HG03159 (cell line): ENCODE results near the gene IFITM5.
"Not testable (repeated sequence)": the region's sequence is repeated elsewhere in the genome, so short reads cannot be mapped to it uniquely, and the experiment has no call there.

Experiments used
- ATAC-seq: cut with Tn5 transposase; IDR thresholded peaks from one replicate; pipeline ENCODE4 v1.9.1; 2021; ENCODE audit warnings: mild to moderate bottlenecking, moderate library complexity; ENCODE audit not compliant: unreplicated experiment

IFITM5 gene

DNA sequence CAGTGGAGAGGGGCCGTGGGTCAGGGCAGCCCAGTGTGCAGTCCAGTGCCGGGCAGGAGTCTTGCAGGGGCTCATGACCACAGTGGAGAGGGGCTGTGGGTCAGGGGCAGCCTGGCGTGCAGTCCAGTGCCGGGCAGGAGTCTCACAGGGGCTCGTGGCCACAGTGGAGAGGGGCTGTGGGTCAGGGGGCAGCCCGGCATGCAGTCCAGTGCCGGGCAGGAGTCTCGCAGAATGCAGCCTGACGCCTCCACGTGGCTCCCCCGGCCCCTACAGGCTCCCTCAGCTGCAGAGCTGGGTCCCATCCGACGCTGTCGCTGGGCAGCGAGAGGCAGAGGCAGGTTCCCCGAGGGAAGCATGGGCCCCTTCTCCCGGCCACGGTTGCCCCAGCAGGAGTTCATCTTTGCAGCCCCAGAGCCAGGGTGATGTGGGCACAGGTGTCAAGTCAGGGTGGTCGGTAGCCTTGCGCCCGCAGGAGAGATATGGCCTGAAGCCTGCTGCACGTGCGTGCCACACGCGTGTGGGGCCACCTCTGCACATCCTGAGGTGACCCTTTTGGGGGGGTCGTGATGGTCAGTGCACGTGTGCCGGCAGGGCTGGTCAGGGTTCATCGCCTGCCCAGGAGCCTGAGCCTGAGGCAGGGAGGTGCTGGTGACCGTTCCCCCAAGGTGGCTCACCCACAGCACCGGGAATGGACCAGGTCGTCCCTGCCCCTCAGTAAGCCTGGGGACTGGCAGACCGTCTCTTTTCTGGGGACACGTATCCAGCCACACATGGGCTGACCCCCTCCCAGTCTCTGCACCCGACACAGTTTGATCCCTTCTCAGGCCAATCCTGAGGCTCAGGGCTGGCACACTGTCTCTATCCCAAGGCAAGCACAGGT is 2.9 kb downstream of the IFITM5 start:
- ATAC-seq, result no peak

DNA sequence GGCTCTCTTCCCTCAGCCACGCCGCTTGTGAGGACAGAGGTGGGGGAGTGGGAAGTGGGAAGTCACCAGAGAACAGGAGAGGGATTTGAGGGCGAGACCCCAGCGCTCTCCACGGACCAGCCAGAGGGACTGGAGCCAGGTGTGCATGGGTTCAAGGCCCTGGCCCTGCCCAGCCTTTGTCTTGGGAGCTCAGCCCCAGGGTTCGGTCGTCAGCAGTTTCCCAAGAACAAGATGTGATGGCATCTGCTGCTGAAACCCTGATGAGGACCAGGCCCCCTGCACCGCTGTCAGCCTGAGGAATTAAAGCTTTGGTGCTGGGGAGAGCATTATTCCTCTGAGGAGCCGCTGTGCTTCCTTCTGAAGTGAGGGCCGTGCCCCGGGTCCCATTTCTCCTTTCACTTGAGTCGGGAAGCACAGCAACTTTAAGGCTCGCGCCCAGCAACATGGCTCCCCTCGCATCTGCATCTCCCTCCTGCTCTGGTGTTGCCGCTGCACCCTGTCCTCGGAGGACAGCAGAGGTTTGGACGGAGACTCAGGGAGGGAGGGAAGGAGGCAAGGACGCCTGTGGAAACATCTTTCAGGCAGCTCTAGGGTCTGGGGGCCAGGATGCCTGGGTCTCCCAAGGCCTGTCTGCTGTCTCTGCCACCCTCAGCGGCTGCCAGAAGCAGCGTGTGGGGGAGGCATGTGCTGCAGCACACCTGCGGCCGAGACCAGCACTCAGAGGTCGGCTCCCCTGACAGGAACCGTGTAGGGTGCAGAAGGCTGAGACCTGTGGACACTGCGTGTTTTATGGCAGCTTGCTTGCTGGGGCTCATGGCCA is 3.8 kb downstream of the IFITM5 start:
- ATAC-seq, result no peak

DNA sequence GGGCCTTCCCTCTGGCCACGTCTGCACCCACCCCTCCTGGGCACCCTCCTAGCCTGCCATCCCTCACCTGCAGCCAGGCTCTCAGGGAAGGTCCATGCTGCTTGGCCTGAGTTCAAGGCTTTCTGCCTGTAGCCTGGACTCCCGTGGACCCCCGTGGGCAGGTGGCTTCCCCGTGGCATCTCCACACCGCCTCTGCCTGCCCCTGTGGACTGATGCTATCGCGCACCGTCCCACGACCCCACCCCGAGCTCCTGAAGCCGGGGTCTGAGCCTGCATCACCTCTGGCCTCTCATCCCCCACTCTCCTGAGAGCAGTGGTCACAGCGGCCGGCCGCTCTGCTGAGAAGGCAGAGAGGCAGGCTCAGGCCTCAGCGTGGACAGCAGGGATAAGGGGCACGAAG is 4.5 kb downstream of the IFITM5 start:
- ATAC-seq, result no peak

DNA sequence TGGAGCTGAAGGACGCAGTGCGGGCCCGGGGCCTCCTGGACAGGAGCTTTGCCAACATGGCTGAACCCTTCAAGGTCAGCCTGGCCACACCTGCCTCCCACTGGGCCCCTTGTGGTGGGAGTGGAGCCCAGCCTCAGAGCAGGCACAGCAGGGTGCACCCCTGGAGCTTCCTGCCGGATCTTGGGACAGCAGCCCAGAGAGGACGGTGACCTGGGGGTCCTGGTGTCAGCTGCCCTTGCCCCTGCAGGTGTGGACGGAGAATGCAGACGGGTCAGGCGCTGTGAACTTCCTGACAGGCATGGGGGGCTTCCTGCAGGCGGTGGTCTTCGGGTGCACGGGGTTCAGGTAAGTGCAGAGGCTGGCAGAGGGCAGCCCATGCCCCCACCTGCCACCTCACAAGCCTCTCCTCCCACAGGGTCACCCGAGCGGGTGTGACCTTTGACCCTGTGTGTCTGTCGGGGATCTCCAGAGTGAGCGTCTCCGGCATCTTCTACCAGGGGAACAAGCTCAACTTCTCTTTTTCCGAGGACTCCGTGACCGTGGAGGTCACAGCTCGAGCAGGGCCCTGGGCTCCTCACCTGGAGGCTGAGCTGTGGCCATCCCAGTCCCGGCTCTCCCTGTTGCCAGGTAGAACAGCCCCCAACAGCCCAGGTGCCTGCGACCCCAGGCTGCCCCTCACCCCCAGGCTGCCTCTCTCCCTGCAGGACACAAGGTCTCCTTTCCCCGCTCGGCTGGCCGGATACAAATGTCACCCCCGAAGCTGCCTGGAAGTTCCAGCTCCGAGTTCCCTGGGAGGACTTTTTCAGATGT is 5.3 kb downstream of the IFITM5 start:
- no peak for ATAC-seq

DNA sequence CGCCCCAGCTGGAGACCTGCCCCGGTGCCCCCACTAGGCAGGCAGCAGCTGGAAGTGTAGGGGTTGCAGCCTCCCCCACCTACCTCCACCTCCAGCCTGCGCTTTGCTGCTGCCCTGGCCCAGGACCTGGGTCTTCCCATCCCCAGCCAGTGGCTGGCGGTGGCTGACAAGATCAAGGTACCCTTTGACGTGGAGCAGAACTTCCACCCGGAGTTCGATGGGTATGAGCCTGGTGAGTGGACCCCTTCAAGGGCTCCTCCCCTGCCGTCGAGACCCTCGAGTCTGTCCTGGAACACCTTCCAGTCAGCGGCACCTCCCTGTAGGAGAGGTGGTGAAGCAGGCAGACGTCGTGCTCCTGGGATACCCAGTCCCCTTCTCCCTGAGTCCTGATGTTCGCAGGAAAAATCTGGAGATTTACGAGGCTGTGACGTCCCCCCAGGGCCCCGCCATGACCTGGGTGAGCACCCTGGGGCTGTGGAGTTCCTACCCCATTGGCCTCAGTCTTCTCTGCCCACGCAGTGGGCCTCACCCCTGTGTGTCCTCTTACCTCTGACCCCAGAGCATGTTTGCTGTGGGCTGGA is 6.0 kb downstream of the IFITM5 start:
- ATAC-seq, result no peak

DNA sequence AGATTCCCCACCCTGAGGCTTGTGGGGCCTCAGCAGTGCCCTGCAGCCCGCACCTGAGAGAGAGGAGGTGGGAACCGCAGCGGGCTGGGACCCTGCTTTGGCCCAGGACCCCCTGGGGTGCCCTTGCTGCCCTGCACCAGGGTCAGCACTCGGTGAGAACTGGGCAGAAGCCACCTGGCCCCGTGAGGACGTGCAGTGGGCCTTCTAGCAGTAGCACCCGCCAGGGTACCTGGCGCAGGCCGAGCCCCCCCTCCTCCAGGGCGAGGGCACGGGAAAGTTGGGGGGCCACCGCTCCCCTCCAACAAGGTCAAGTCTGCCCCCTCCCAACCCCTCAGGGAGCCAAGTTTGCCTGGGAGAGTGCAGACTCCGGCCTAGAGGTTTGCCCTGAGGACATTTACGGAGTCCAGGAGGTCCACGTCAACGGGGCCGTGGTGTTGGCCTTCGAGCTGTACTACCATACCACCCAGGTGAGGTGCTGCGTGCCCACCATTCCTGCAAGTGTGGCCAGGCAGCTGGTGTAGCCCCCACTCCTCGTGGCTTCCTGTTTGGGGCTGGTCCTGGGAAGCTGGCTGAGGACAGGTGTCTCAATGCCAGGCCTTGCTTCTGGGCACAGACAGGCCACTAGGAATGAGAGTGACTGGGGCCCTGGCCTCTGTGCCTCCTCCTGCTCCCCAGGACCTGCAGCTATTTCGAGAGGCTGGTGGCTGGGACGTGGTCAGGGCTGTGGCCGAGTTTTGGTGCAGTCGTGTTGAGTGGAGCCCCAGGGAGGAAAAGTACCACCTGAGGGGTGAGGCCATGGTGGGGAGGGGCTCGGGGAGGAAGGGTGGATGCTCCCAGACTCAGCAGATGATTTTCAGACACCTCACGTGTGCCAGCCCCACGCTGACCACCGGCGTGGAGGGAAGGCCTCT is 6.9 kb downstream of the IFITM5 start:
- no peak for ATAC-seq

DNA sequence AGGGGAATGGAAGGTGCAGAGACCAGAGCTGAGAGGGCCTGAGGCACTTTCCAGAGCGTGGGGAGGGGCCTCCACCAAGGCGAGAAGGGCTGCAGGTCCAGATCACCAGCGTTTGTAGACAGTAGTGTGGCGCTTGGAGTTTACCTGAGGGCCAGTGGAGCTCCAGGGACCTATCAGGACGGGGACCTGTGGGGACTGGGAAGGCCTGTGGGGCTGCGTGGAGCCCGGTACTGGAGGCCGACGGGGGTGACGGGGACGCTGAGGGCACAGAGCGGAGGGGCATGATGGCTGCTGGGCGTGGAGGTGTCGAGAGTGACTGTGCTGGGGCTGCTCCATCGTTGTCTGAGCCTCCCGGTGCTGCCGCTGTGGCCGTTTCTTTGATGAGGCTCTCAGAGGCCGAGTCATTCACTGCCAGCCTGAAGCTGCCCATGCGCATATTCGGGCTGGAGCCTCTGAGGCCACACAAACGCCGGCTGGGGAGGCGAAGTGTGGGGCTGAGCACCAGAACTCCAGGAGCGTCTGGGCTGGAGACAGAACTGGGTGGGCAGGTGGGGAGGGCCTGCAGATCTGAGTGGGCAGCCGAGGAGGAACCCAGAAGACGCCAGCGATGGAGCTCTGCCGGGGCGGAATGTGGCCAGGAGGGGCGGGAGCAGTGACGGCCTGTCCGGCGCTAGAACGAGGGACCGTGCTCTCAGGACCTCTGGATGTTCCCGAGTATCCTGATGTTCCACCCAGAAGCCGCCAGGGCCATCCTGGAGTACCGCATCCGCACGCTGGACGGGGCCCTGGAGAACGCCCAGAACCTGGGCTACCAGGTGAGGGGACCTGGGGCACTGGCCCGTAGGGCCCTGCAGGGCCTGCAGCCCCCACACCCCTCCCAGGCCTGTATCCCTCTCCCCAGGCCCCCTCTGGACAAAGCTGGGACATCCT is 7.8 kb downstream of the IFITM5 start:
- ATAC-seq, result no peak

DNA sequence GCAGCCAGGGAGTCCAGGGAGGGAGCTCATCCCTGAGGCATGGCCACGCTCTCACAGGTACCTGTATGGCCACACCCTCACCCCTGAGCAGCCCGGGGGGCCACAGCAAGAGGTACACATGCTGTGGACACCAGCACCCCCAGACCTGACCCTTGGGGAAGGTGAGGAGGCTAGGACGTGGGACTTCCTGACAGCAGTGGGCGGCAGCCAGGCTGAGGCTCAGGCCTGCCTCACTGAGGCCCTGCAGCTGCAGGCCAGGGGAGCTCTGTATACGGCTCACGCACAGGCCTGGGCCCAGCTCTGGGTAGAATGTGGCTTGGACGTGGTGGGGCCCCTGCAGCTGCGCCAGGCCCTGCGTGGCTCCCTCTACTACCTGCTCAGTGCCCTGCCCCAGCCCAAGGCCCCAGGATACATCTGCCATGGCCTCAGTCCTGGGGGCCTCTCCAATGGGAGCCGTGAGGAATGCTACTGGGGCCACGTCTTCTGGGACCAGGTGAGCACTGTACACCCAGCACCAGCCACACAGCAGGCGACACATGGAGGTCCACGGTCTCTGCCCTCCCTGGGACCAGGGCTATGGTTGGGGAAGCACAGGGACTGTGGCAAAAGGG is 8.6 kb downstream of the IFITM5 start:
- ATAC-seq, result no peak

DNA sequence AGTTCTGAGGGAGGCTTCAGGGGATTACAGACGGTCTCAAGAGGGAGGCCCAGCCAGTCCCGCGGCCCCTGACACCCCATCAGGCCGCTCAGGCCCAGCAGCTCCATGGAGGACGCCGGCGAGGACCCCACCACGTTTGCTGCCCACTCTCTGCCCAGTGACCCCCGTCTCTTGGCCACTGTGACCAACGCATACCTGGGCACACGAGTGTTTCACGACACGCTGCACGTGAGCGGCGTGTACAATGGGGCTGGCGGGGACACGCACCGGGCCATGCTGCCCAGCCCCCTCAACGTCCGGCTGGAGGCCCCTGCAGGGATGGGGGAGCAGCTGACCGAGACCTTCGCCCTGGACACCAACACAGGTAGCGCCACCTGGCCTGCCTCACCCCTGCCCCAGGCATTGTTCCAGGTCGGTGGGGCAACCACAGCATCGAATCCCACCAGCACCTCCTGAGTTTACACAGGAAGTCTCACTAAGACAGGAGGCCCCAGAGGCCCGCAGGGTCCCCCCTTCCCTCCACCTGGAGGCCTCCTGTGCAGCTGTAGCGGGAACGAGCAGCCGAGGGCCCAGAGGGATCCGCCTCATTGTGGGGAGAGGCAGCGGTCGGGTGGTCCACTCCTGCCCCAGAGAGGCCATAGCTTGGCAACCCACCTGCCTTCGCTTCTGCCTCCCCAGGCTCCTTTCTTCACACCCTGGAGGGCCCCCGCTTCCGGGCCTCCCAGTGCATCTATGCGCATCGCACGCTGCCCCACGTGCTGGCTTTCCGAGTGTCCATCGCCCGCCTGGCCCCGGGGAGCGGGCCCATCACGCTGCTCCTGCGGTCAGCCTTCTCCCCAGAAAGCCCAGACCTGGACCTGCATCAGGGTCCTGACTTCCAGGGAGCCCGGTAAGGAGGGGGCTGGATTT is 9.4 kb downstream of the IFITM5 start:
- no peak for ATAC-seq

DNA sequence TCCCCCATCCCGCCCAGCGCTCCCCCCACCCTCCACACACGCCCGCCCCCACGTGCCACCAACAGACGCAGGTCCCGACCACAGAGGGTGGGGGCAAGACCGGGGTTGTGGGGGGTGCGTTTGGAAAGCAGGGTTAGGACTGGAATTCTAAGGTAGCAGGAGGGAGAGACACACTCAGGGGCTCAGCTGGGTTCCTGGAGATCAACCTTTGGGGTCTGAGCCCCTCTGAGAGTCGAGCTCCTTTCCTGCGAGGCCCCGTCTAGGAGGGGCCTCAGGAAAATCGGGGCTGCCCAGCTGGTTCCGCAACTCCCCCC is 10.0 kb downstream of the IFITM5 start:
- ATAC-seq, result no peak

DNA sequence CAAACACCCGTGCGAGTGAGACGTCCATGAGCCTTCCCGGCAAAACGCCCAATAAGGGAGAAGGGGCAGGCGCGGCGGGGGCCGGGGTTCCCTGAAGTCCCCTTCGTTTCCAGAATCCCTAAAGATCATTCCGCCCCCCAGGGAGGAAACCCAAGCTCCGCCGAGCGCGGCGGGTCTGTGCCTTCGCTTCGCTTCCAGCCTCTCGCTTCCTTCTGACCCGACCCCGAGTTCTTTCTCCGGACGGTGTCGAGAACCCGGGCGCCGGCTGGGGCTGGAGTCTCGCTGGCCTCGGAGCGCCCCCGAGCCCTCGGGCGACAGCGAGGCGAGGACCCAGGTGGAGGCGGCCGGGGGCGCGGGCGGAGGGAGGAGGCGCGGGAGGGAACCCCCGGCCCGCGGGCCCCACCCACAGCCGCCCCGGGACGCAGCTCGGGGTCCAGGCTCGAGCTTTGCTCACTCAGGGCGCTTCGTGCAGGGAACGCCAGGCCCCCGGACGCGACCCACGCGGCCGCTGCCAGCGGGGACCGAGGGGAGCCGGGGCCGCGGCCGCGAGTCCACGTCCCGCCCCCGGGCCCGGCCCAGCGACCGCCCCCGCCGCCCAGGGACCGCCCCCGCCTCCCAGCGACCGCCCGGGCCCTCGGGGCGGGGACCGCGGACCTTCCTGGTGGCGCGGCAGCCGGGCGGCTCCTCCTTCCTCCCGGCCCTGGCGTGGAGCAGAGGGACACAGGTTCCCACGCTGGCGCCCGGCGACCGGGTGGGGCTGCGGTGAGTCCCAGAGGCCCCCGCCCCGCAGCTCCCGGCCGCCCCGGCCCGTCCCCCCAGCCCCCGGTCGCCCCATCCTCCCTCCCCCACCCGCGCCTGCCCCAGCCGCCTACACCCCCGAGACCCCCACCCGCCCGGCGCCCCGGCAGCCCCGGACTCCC is 10.6 kb downstream of the IFITM5 start, which contains the start of gene PGGHG:
Gene PGGHG (plus strand): TSS at position 649 of the 920 bp plus-strand sequence. CDS start 691 bp downstream, outside the sequence.
- ATAC-seq, result no peak

DNA sequence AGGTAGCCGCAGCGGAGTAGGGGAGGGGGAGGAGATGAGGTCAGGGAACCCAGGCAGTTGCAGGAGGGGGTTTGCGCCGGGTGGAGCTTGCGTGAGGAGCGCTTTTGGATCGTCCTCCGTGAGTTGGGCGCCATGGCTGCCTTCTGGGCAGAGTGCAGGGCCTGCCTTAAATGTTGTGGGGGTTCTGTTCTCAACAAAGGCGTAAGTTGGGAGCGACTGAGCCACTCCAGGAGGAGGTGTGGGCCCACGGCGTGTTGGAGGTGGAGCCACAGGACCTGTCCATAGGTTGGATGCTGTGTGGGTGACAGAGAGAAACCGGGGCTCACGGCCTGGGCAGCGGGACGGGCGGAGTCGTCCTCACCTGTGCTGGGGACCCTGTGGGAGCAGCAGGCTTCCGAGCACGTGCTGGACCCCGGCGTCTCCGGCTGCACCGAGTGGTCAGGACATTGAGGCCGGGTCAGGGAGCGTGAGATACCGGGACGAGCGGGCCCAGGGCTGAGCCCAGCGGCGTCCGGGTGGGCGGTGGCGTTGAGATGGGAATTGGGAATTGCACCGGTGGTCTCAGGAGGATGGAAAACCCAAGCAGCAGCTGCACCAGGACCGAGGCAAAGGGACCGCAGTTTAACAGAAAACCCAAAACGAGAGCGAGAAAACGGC is 11.4 kb downstream of the IFITM5 start:
- no peak for ATAC-seq

DNA sequence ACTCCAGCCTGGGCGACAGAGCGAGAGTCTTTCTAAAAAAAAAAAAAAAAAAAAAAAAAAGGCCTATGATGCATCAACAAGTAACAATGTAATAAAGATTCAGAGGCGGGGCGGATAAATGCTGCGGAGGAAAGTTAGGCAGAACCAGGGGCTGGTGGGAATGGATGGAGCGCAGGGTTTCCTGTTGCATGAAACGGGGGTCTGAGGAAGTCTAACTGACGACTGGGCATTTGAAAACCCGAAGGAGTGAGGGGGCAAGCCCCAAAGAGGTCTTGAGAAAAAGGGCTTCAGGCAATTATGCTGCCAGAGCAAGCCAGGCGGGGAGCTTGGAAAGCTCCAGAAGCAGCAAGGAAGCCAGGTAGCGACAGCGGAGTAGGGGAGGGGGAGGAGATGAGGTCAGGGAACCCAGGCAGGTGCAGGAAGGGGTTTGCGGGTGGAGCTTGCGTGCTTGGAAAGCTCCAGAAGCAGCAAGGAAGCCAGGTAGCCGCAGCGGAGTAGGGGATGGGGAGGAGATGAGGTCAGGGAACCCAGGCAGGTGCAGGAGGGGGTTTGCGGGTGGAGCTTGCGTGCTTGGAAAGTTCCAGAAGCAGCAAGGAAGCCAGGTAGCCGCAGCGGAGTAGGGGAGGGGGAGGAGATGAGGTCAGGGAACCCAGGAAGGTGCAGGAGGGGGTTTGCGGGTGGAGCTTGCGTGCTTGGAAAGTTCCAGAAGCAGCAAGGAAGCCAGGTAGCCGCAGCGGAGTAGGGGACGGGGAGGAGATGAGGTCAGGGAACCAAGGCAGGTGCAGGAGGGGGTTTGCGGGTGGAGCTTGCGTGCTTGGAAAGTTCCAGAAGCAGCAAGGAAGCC is 12.1 kb downstream of the IFITM5 start:
- not testable (repeated sequence) for ATAC-seq

DNA sequence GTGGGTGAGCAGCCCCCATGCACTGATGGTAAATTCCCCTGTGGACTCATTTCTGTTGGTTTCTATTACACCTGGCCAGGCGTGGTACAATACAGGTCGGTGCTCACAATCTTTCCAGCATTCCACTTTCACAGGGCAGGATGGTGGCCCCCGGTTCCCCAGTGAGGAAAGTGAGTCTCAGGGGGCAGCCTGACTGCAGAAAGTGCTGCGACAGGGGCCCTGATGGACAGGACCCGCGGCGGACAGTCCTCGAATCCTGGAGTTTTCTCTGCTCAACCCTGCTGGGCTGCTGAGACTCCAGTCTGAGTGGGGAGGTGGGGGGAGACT is 13.5 kb downstream of the IFITM5 start:
- ATAC-seq, result no peak
